Progenitor cell of endocrine pancreas (in vitro differentiated cells): ENCODE measurements around the gene CD79B. TPM values are rescaled to one million over a fixed set of nuclear protein-coding genes. Genes with fewer than 3 reads are reported as not detected.

Experiments used
- DNase-seq: peaks from one replicate; pipeline ENCODE4 v3.0.0; 2021; ENCODE audit warnings: low spot score; ENCODE audit not compliant: unreplicated experiment
- H3K27ac Mint-ChIP-seq: 2 replicates; pipeline ENCODE4 v1.8.0; 2021; ENCODE audit warnings: mild to moderate bottlenecking, moderate library complexity, mixed read lengths
- H3K27me3 Mint-ChIP-seq: 2 replicates; pipeline ENCODE4 v1.8.0; 2021; ENCODE audit warnings: mixed read lengths
- H3K36me3 Mint-ChIP-seq: 2 replicates; pipeline ENCODE4 v1.8.0; 2022; ENCODE audit warnings: mixed read lengths; ENCODE audit not compliant: insufficient read depth
- H3K4me1 Mint-ChIP-seq: 2 replicates; pipeline ENCODE4 v1.8.0; 2021; ENCODE audit warnings: low read depth, mixed read lengths
- H3K4me3 Mint-ChIP-seq: 2 replicates; pipeline ENCODE4 v1.8.0; 2021; ENCODE audit warnings: low read depth, mild to moderate bottlenecking, moderate library complexity, mixed read lengths
- H3K9me3 Mint-ChIP-seq: 2 replicates; pipeline ENCODE4 v1.8.0; 2021; ENCODE audit warnings: low read depth, mixed read lengths
- CTCF ChIP-seq: fragments of 200-600 bp; sonication (generic); IDR thresholded peaks from one replicate; pipeline ENCODE4 v1.5.0; 2021; ENCODE audit warnings: antibody characterized with exemption, mild to moderate bottlenecking; ENCODE audit not compliant: unreplicated experiment
- total RNA-seq: library from RNA; stranded (reverse); gene quantifications from 2 replicates; pipeline ENCODE4 v1.2.1, GENCODE V29; 2021

Gene CD79B
- total RNA-seq, 1 donor from 2014 or later = not detected

GRCh38 chr17:63960006-63960405, 27.9 kb upstream of the CD79B start:
- H3K4me1 Mint-ChIP-seq = peaks cover 3% of the 10 kb centered on the region
- no peak for DNase-seq
- TF ChIP-seq CTCF = no peak
- no peak overlapping the region for H3K4me3 Mint-ChIP-seq
- peaks cover 44% of the 10 kb centered on the region for H3K27me3 Mint-ChIP-seq
- H3K27ac Mint-ChIP-seq = no peak overlapping the region
- H3K9me3 Mint-ChIP-seq = no peaks in the 10 kb centered on the region
- H3K36me3 Mint-ChIP-seq = no peaks in the 10 kb centered on the region

- no peak overlapping the region for H3K27ac Mint-ChIP-seq
- H3K9me3 Mint-ChIP-seq = no peaks in the 10 kb centered on the region
- no peak for DNase-seq
- no peak overlapping the region for H3K4me3 Mint-ChIP-seq
- H3K4me1 Mint-ChIP-seq = peaks cover 1% of the 10 kb centered on the region
- TF ChIP-seq CTCF = no peak
- H3K27me3 Mint-ChIP-seq = peaks cover 35% of the 10 kb centered on the region
- H3K36me3 Mint-ChIP-seq = no peaks in the 10 kb centered on the region
Observed at GRCh38 chr17:63956296-63956920, 24.3 kb upstream of the CD79B start.

GRCh38 chr17:63955791-63956190, 23.7 kb upstream of the CD79B start:
- Mint-ChIP-seq H3K36me3 (no peaks in the 10 kb centered on the region), H3K27me3 (peaks cover 32% of the 10 kb centered on the region), H3K9me3 (no peaks in the 10 kb centered on the region), H3K27ac (no peak overlapping the region), H3K4me3 (no peak overlapping the region), H3K4me1 (peaks cover 1% of the 10 kb centered on the region)
- DNase-seq = no peak
- TF ChIP-seq CTCF = no peak

GRCh38 chr17:63955232-63955631, 23.1 kb upstream of the CD79B start:
- no peak for DNase-seq
- H3K36me3 Mint-ChIP-seq = no peaks in the 10 kb centered on the region
- no peaks in the 10 kb centered on the region for H3K4me1 Mint-ChIP-seq
- H3K4me3 Mint-ChIP-seq = no peak overlapping the region
- H3K27ac Mint-ChIP-seq = no peak overlapping the region
- TF ChIP-seq CTCF = no peak
- H3K9me3 Mint-ChIP-seq = no peaks in the 10 kb centered on the region
- peaks cover 27% of the 10 kb centered on the region for H3K27me3 Mint-ChIP-seq

- Mint-ChIP-seq H3K9me3 (no peaks in the 10 kb centered on the region), H3K4me3 (no peak overlapping the region), H3K36me3 (no peaks in the 10 kb centered on the region), H3K27me3 (peaks cover 22% of the 10 kb centered on the region), H3K4me1 (no peaks in the 10 kb centered on the region), H3K27ac (no peak overlapping the region)
- no peak for DNase-seq
- TF ChIP-seq CTCF = no peak
Observed at GRCh38 chr17:63954402-63955063, 22.4 kb upstream of the CD79B start.
